LNCAP (cell line): ENCODE measurements around the gene RSPH1.

Source experiments
- CTCF ChIP-seq: fragments of 450-650 bp; IDR thresholded peaks from 2 replicates; pipeline ENCODE4 v1.5.1; 2017; ENCODE audit warnings: mild to moderate bottlenecking

RSPH1 gene

GRCh38 chr21:42425591-42425990 is 70.4 kb downstream of the RSPH1 start:
- no peak for TF ChIP-seq CTCF

- TF ChIP-seq CTCF, result no peak
Measured at GRCh38 chr21:42424914-42425541, 71.0 kb downstream of the RSPH1 start.

- TF ChIP-seq CTCF, result no peak
Measured at GRCh38 chr21:42423685-42424084, 72.3 kb downstream of the RSPH1 start.

- TF ChIP-seq CTCF, result no peak
Measured at GRCh38 chr21:42423197-42423675, 72.8 kb downstream of the RSPH1 start.
